ENCODE results near the gene RRP36. TPM values are rescaled to one million over a fixed set of nuclear protein-coding genes. Genes with fewer than 3 reads are reported as not detected.

The RRP36 gene
- polyA plus RNA-seq, 1 of the 3 experiments (the other 2 are of a cell fraction), result 60.5 TPM

GRCh38 chr6:42974919-42975505 is 46.4 kb upstream of the RRP36 start:
- Histone ChIP-seq H3K4me2 (no peak overlapping the region), H3K4me3 (ENCODE audit: low read depth in 2 of 2, low read length in 1 of 2) (no peak overlapping the region), H3K9me2 (no peaks in the 10 kb centered on the region), H4K20me1 (ENCODE audit: insufficient read depth) (no peaks in the 10 kb centered on the region), H3K27me3 (ENCODE audit: insufficient read depth) (no peaks in the 10 kb centered on the region), H3K27ac (ENCODE audit: low read depth in 2 of 2, low read length in 1 of 2) (no peak overlapping the region), H3K36me3 (replicated peaks in 1 of 2; ENCODE audit: control insufficient read depth in 1 of 2, insufficient read depth in 2 of 2, low read length in 1 of 2) (peaks cover 0 to 5% of the 10 kb centered on the region in 2 experiments), H3K79me2 (ENCODE audit: insufficient read depth) (peaks cover 39% of the 10 kb centered on the region), H3K4me1 (ENCODE audit: control insufficient read depth in 1 of 2, insufficient read depth in 2 of 2, low read depth in 1 of 2, low read length in 1 of 2) (peaks cover 9 to 10% of the 10 kb centered on the region in 2 experiments; a peak in 3 of 4 replicates), H2AFZ (ENCODE audit: low read depth) (no peak overlapping the region), H3K9me3 (no peaks in the 10 kb centered on the region), H3F3A (replicated peaks; ENCODE audit: insufficient read depth) (peaks cover 19% of the 10 kb centered on the region), H3K9ac (no peak overlapping the region)
- TF ChIP-seq RFX5 (IDR thresholded peaks at IDR 0.05; ENCODE audit: low read length), result no peak
- ChIA-PET POLR2A (interaction anchor here (0.6 to 2.0 kb wide), 4 partner anchors 9 to 399 kb away, joined by 3 to 6 read pairs (median 4); partner anchors contain the start of genes GNMT and PPP2R5D), CTCF (interaction anchor here (1.9 kb wide), 1 partner anchor 12 kb away, joined by 6 read pairs; no protein-coding TSS in a partner anchor)
- no peak for DNase-seq
- WGBS (ENCODE audit: low lambda C conversion rate), result 96% methylated on average over 5 of the region's 5 CpGs

- Histone ChIP-seq H4K20me1 (ENCODE audit: insufficient read depth) (no peaks in the 10 kb centered on the region), H3K36me3 (replicated peaks in 1 of 2; ENCODE audit: control insufficient read depth in 1 of 2, insufficient read depth in 2 of 2, low read length in 1 of 2) (peaks cover 0 to 5% of the 10 kb centered on the region in 2 experiments), H3K9me3 (no peaks in the 10 kb centered on the region), H3K9ac (peak overlapping the region; percentile 82), H3F3A (replicated peaks; ENCODE audit: insufficient read depth) (peaks cover 12% of the 10 kb centered on the region), H3K9me2 (no peaks in the 10 kb centered on the region), H3K4me1 (ENCODE audit: control insufficient read depth in 1 of 2, insufficient read depth in 2 of 2, low read depth in 1 of 2, low read length in 1 of 2) (peaks cover 0 to 10% of the 10 kb centered on the region in 2 experiments; a peak in 2 of 4 replicates), H2AFZ (ENCODE audit: low read depth) (peak overlapping the region; percentile 86; the same call in 1 of the 2 replicates), H3K79me2 (ENCODE audit: insufficient read depth) (peaks cover 39% of the 10 kb centered on the region), H3K27ac (ENCODE audit: low read depth in 2 of 2, low read length in 1 of 2) (peak overlapping the region; percentile 80 to 86), H3K27me3 (ENCODE audit: insufficient read depth) (no peaks in the 10 kb centered on the region), H3K4me3 (ENCODE audit: low read depth in 2 of 2, low read length in 1 of 2) (peak overlapping the region; percentile 66 to 81), H3K4me2 (peak overlapping the region; percentile 98)
- POLR2A ChIA-PET, result interaction anchor here (0.8 to 2.6 kb wide), 12 partner anchors 8 to 232 kb away, joined by 3 to 16 read pairs (median 5); partner anchors contain the start of genes CNPY3, KLHDC3, MEA1 and MRPL2
- CTCF ChIA-PET, result interaction anchor here (0.6 to 1.8 kb wide), 8 partner anchors 11 to 268 kb away, joined by 3 to 6 read pairs (median 4); partner anchors contain the start of gene CNPY3
- peak; percentile 72 for DNase-seq
- TF ChIP-seq MEF2A (IDR thresholded peaks at IDR 0.05; ENCODE audit: borderline replicate concordance, low read depth), result no peak
- TF ChIP-seq TEAD4 (IDR thresholded peaks at IDR 0.05; ENCODE audit: borderline replicate concordance, insufficient read depth), result no peak
- 4% methylated on average over 5 of the region's 28 CpGs for WGBS (ENCODE audit: low lambda C conversion rate)
These were observed 43.0 kb upstream of the RRP36 start for GRCh38 chr6:42978487-42978838.

- Histone ChIP-seq H3F3A (replicated peaks; ENCODE audit: insufficient read depth) (peaks cover 12% of the 10 kb centered on the region), H3K27me3 (ENCODE audit: insufficient read depth) (no peaks in the 10 kb centered on the region), H3K9ac (peak within 1 kb of the TSS; percentile 82), H2AFZ (ENCODE audit: low read depth) (peak within 1 kb of the TSS; percentile 86), H3K4me1 (ENCODE audit: control insufficient read depth in 1 of 2, insufficient read depth in 2 of 2, low read depth in 1 of 2, low read length in 1 of 2) (peaks cover 0 to 10% of the 10 kb centered on the region in 2 experiments; a peak in 2 of 4 replicates), H3K4me3 (ENCODE audit: low read depth in 2 of 2, low read length in 1 of 2) (peak within 1 kb of the TSS; percentile 66 to 81), H3K4me2 (peak within 1 kb of the TSS; percentile 98), H4K20me1 (ENCODE audit: insufficient read depth) (no peaks in the 10 kb centered on the region), H3K9me3 (no peaks in the 10 kb centered on the region), H3K79me2 (ENCODE audit: insufficient read depth) (peaks cover 39% of the 10 kb centered on the region), H3K36me3 (replicated peaks in 1 of 2; ENCODE audit: control insufficient read depth in 1 of 2, insufficient read depth in 2 of 2, low read length in 1 of 2) (peaks cover 0 to 5% of the 10 kb centered on the region in 2 experiments), H3K9me2 (no peaks in the 10 kb centered on the region), H3K27ac (ENCODE audit: low read depth in 2 of 2, low read length in 1 of 2) (peak within 1 kb of the TSS; percentile 80 to 86)
- peak; percentile 96 for DNase-seq
- 1% methylated on average over 14 of the region's 59 CpGs for WGBS (ENCODE audit: low lambda C conversion rate)
- ChIA-PET CTCF (interaction anchor here (0.6 to 1.8 kb wide), 12 partner anchors 9 to 267 kb away, joined by 3 to 6 read pairs (median 4); partner anchors contain the start of gene CNPY3), POLR2A (interaction anchor here (0.8 to 2.6 kb wide), 13 partner anchors 9 to 415 kb away, joined by 3 to 16 read pairs (median 5); partner anchors contain the start of genes CNPY3, KLHDC3, MEA1 and MRPL2)
- TF ChIP-seq MXI1 (IDR thresholded peaks at IDR 0.05; ENCODE audit: low read depth, low read length) (peak; percentile 83), RFX5 (IDR thresholded peaks at IDR 0.05; ENCODE audit: low read length) (peak; percentile 75; the same call in 1 of the 2 replicates), MEF2A (IDR thresholded peaks at IDR 0.05; ENCODE audit: borderline replicate concordance, low read depth) (no peak), FOXM1 (IDR thresholded peaks at IDR 0.05; ENCODE audit: low read depth) (no peak), RAD21 (IDR thresholded peaks at IDR 0.05; ENCODE audit: low read length) (no peak), MAX (IDR thresholded peaks at IDR 0.05; ENCODE audit: low read depth) (peak; percentile 88), RCOR1 (IDR thresholded peaks at IDR 0.05; ENCODE audit: low read length) (peak; percentile 14; the same call in 1 of the 2 replicates), CHD2 (IDR thresholded peaks at IDR 0.05; ENCODE audit: low read length, partially characterized antibody) (peak; percentile 70), ELF1 (IDR thresholded peaks at IDR 0.05) (peak; percentile 82), TAF1 (IDR thresholded peaks at IDR 0.05; ENCODE audit: borderline replicate concordance, low read depth, low read length) (peak; percentile 85), SIN3A (IDR thresholded peaks at IDR 0.05; ENCODE audit: borderline replicate concordance, low read depth, low read length) (peak; percentile 44; the same call in 1 of the 2 replicates), RXRA (IDR thresholded peaks at IDR 0.05; ENCODE audit: borderline replicate concordance, low read depth) (no peak), GATA2 (CRISPR knock-in tag; IDR thresholded peaks at IDR 0.05) (no peak), IRF3 (IDR thresholded peaks at IDR 0.05; ENCODE audit: low read depth, low read length) (no peak)
These were observed 42.4 kb upstream of the RRP36 start, which contains the start of gene PEX6 for GRCh38 chr6:42978839-42979522. Gene PEX6 (minus strand): TSS chr6:42979181. CDS start chr6:42979150, 31 bp downstream.

Data from SK-N-SH (cell line).